Ramos (cell line): ENCODE measurements around the gene JUNB.

Source experiments
- in situ Hi-C: fragments of 300-500 bp; cut with MboI; formaldehyde crosslinking; loops from one replicate; pipeline ENCODE4 v1.14.3; 2022; ENCODE audit warnings: low sequenced_read_pairs; ENCODE audit not compliant: unreplicated experiment

The JUNB gene

DNA sequence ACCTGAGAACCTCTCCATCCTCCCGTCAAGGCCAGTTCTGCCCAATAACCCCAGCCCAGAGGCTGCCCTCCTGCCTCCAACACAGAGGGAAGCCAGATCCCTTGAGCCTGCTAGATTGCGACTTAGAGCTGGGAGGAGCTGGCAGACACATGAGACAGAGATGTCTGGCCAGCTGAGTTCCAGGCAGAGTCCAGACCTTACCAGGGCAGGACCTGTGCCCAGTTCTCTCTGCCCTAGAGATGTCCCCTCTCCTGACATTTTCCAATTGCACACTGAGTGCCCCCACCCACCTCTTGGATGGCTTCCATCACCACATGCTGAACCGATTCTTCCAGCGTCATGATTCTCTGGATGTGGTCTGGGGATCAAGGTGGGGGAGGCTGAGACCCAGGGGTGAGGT lies 19.0 kb upstream of the JUNB start:
- in situ Hi-C loops = no loop called here

DNA sequence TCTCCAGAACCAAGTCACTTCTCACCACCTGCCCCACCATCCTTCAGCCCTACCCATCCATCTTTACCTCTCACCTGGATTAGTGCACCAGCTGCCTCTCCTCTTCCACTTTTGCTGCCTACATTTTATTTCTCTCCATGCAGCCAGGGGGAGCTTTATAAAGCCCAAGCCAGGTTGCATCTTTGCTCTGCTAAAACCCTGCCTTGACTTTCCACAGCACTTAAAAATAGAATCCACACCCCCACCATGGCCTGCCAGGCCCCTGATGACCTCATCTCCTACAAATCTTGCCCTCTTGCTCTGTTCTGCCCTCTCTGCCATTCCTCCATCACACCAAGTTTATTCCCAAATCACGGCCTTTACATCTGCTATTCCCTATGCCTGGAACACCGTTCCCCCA lies 17.7 kb upstream of the JUNB start:
- in situ Hi-C loops = no loop called here

DNA sequence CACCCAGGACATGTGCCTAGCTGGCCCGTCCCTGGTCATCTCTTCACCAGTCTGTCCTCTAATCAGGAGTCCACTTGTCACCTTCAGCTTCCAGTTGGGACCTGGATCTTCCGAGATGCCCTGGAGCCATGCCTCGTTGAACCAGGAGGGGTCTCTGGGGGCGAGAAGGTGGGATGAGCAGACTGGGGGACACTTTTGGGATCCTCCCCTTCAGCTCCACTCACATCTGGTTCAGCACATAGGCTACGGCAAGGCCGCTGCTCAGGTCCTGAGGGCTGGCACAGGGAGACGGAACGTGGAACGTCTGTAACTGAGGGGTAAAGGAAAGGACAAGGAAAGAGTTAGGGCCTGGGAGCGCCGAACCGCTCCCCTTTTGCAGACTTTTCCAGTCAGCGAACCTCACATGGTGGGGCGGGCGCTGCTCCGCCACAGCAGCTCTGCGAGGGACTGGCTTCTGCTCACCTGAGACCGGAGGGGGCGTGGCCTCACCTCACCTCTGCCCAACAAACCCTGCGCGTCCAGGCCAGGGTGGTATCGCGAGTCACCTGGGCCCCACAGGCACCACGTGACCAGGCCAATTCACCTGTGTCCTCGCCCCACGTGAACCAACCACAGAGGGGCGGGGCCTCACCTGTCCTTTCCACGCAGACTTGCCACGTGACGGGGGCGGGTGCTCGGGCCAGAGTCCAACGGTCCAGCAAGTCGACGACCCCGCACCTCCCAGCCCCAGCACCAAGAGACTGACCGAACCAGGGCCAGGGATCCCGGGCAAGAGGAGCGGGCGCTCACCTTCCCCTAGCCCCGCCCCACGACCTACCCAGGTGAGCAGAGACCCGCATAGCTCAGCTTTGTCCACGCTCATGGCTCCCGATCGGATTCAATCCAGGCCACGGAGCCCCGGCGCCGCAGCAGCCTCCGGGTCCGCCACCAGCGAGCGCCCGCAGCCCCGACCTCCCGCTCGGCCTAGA lies 16.4 kb upstream of the JUNB start, which contains the start of gene HOOK2:
Gene HOOK2, minus strand, starts transcription at position 965 of the 968 bp plus-strand sequence. Its CDS starts 103 bp downstream, at position 862.
- in situ Hi-C loops = no loop called here

DNA sequence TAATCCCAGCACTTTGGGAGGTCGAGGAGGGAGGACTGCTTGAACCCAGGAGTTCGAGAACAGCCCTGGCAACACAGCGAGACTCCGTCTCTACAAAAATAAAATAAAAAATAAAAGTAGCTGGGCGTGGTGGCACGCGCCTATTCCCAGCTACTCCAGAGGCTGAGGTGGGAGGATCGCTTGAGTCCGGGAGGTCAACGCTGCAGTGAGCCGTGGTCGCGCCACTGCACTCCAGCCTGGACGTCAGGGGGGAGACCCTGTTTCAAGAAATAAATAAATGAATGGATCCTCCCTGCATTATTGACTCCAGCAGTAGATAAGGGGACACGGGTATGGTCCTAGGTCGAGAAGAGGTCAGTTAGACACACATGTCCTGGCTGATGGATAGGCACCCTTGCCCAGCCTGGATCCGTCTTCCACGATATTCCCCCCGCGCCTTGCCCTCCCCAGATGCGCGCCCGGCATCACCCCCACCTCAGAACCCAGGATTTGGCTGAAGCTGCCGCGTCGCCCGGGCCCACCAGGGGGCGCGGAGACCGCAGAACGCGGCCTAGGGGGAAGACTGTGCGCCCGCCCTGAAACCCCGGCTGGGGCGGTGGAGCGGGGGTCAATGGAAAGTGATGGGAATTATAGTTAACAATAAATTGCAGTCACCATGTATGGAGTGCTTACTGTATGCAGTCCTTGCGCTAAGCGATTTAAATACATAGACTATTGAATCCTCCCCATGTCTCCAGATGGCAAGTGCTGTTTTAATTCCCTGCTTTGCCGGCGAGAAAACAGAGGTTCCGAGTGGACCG lies 13.9 kb upstream of the JUNB start:
- in situ Hi-C loops = no loop called here

DNA sequence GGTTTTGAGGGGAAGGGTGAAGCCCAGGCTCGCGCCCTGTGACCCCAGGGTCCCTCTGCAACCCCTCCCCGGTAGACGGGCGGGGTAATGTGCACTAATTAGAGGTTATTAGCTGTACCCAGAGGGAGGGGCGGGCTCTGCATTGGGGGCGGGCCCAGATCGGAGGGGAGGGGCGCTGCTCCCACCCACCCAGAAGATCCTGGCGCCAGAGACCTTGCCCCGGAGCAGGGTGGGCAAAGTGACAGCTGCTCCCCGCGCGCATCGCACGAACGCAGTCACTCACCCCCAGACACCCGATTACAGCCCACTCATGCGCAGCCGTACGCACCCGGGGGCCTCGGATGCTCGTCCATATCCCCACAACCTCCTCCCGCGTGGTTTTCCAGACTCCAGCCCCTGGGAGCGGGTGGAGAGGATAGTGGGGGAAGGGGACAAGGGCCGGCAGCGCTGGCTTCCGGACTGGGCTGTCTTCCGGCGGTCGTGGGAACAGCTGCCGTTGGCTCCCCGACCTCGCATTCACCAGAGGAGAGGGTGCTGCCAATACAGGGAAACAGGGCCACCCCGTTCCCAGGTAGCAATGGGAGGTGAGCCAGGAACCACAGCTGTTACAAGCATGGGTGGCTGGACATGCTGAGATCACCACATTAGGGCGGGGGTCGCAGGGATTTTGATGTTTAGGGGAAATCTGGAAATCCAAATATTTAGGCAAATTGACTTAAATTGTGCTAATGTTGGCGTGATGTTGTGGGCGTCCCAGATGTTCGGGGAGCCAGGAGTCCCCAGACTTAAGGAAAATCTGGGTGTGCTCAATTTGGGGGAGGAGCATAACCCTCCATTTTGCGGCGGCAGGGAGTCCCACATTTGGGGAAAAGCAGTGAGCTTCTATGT lies 13.0 kb upstream of the JUNB start:
- in situ Hi-C loops = no loop called here

DNA sequence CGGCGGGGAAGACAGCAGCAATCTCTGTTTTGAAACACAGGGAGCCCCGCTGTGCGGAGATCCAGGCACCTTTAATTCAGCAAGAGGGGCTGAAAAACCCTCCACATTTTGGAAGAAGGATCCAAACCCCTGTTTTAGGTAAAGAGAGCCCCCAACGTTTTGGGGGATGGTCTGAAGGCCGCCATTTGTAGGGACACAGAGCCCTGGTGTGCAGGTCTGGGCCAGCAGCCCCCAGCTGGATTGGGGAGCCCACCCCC lies 12.5 kb upstream of the JUNB start:
- in situ Hi-C loops = no loop called here

DNA sequence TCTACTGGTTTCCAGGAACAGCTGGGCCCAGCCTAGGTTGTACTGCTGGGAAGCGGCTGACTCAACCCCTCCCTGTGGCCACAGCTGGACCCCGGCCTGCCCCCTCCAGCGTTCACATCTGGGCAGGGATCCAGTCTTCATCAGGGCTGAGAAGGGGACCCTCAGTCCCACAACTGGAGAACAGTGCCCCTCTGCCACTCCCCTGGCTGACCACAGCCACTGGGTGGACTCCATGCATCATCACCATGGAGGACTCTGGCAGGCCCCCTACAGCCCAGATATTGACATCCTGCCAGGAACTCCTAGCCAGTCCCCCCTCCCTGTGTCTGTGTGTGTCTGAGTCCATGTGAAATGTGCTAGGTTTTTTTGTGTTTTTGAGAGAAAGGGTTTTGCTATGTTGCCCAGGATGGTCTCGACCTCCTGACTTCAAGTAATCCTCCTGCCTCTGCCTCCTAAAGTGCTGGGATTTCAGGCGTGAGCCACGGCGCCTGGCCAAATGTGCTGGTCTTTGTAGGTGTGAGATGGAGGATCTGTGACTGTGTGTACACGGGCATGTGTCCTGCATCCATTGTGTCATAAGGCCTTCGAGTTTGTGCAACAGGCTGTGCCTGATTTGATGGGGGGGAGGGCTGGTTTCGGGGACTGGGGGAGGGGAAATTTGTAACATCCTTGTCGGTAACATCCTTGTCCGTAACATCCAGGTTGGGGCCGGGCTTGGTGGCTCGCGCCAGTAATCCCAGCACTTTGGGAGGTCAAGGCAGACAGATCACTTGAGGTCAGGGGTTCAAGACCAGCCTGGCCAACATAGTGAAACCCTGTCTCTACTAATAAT lies 11.9 kb upstream of the JUNB start:
- in situ Hi-C loops = no loop called here

DNA sequence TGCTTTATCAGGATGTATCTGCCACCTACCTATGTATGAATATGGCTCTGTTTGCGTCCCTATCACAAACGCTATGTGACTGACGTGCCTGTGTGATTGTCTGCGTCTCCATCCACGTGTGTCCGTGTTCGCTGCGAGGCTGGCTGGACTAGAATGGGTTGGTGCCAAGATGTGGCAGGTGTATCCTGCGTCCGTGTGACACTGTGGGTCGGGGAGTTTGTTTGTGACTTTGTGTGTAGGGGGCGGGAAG lies 9.2 kb upstream of the JUNB start:
- in situ Hi-C loops = no loop called here

DNA sequence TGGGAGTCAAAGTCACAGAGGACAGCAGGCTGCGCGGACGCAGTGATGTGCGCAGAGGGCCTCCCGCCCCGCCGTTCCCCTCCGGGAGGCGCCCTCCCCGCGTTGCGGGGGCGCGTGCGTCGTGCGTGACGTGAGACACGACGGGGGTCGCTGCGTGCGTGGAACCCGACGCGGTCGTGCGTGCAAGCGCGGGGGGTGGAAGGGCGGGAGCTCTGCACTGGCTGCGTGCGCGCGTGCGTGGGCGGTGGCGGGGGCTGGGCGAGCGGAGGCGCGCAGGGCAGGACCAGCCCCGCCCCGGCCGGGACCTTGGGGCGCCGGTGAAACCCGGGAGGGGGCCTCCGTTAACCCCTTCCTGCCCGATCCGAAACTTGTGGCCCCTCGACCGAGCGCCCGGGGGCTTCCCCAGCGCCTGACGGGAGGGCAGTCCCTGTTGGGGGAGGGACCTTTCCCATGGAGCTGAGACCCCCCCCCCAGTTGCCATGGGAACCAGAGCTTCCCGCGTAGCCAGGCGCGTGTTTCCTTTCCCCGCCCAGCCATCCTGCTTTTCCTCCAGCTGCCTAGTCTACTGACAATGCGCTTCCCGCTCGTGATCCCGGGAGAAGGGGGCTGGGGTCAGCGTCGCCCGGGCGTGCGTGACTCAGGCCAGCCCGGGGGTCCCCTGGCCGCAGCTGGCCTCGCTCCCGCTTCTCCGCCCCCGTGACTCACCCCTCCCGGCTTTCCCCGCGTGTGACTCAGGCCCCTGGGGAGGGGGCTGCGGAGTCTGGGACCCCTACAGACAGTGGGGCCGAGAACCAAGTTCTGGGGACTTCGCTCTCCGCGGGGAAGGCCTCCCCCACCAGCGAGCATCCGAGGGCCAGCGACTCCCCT lies 8.6 kb upstream of the JUNB start:
- in situ Hi-C loops = no loop called here

DNA sequence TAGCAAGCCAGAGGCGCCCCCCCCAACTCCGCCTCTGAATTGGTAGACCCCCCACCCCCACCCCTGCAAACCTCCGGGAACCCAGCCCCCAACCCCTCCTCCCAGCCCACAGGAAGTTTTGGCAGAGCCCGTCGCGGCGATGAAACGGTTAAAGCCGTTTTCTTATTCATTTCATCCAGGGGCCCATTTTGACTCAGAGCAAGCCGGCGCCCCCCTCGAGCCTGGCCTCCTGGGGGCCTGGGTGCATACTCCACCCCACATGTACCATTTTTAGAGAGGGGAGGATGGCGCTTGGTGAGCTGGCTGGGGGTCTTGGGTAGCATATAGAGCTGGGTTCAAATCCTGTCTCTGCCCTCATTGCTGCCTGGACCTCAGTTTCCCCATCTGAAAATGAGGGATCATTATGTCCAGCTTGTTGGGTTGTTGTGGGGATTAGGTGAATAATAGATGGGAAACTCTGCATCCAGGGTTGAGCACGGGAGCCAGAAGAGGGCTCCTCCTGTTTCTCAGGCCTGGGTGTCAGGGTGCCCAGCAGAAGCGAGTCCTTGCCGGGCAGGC lies 7.9 kb upstream of the JUNB start:
- in situ Hi-C loops = no loop called here

DNA sequence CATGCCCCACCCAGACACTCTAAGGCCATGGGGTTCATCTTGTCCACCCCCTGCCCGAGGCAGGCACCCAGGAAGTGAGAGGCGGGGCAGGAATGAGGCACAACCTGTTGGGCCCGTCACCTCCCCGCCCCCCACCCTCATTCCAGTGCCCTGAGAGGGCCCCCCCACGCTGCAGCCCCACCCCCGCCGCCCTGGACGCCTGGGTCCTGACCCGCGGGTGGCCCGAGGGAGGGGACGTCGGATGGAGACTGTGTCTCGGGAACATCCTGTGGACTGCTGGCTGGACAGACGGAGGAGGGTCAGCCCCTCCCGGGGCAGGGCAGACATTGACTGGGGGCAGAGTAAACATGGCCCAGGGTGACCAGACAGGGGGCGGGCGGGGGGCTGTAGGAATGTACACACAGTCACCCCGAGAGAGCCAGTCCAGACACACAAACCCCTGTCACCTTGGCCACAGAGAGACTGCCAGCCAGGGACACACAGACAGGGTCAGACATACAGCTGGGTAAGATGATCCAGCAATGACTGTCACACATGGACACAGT lies 7.4 kb upstream of the JUNB start:
- in situ Hi-C loops = no loop called here

DNA sequence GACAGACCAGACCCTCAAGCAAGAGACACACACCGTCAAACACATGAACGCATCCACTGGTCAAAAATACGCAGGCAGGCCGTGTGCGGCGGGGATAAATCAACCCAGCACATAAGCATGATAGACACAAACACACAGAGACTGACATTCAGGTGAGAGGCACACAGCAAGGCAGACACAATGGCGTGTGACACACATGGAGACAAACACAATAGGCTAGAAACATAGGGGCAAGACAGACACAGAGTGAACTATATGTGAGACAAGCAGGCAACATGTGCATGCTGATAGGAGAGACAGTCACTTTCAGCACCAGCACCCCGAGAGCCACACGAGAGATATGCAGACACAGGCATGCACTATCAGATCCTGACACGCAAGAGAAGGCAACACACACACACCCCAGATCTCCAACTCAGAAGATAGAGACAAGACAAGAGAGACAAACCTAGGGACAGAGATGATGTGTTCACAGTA lies 6.9 kb upstream of the JUNB start:
- in situ Hi-C loops = no loop called here

DNA sequence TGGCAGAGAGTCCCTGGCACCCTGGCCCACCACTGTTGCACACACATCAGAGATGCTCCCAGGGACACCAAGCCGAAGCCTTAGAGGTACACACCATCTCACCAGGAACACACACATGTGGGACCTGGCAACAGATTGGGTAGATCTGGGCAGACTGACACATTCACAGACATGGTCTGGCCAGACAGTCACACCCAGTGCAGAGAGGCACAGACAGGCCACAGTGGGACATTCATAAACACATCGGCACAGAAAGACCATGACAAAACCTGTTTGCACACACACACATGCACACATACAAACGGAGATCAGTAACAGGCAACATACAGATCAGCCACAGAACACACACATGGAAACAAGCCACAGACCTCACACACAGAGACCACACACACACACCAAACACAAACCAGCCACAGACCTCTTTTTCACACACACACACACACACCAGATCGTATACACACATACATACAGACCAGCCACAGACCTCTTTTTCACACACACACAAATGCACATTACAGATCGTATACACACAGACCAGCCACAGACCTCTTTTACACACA lies 6.3 kb upstream of the JUNB start:
- in situ Hi-C loops = no loop called here

DNA sequence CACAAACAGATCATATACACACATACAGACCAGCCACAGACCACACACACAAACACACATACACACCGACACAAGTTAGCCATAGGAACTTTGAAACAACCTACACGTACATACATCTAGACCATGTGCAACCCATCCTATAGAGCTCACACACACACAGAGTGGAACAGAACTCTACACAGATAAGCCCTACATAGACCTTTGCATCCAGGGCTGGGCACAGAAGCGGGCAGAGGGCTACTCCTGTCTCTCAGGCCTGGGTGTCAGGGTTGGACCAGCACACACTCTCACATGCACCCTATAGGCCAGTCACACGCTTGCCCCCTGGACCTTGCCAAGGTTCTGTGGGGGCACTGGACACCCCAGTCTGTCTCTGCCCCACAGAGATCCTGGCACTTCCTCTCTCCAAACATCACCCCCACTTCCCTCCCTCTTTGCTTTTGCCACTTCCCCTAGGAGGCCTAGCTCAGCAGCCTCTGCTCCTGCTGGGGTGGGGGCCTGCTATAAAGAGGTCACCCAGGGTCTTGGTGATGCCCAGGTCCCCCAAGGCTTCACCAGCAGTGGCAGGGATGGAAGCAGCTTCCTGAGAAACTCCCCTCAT lies 5.8 kb upstream of the JUNB start:
- in situ Hi-C loops = no loop called here

DNA sequence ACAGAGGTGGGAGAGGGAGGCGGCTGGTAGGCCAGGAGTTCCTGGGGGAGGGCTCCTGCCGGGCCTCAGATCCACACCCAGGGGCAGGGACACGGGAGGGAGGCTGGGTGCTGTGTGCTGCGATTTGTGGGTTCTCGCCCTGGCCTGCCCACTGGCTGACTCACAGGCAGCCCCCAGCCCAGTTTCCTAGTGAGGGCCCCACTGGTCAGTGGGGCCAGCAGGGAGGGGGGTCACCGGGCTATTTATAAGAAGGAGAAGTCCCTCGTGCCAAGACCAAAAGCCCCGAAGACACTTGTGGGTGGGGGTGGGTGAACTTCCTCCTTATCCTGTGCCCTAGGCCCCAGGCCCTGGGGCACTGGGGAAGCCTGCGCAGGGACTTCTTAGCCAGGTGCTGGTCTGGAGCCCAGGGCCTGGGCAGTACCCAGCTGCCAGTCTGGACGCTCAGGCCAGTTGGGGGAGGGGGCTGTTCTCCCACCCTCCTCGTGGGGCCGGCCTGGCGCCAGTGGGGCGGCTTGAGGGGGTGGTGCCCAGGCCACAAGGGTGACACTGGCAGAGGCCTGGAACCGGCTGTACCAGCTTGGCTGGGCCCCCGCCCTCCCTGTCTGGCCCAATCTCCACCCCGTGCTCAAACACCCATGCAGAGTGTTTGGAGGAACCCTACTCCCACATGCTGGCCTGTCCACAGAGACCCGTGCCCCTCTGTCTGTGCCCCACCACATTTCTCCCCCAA lies 5.0 kb upstream of the JUNB start:
- in situ Hi-C loops = no loop called here

DNA sequence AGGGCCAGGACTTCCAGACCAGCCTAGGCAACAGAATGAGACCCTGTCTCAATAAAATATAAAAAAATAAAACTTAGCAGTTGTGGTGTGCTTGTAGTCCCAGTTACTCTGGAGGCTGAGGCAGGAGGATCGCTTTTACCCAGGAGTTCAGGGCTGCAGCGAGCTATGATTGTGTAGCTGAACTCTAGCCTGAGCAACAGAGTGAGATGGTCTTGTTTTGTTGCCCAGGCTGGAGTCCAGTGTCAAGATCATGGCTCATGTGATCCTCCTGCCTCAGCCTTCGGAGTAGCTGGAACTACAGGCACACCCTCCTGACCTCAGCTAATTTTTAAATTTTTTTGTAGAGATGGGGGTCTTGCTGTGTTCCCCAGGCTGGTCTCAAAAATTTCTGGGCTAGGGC lies 4.3 kb upstream of the JUNB start:
- in situ Hi-C loops = no loop called here

DNA sequence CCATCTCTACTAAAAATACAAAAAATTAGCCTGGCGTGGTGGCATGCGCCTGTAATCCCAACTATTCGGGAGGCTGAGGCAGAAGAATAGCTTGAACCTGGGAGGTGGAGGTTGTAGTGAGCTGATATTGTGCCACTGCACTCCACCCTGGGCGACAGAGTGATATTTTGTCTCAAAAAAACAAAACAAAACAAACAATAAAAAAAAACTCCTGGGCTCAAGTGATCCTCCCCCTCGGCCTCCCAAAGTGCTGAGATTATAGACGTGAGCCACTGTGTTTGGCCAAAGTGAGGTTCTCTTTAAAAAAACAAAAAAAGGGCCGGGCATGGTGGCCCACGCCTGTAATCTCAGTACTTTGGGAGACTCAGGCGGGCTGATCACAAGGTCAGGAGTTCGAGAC lies 3.8 kb upstream of the JUNB start:
- in situ Hi-C loops = no loop called here
